Head of caudate nucleus (tissue), 42 donors: Measurements from ENCODE around the gene COL4A4.

Experiments
- DNase-seq, 42 donors: peaks; one replicate each; pipeline versions ENCODE4 v3.0.0 to v3.0.0-alpha.2; 2020 to 2021; ENCODE audit warnings: mixed read lengths in 7 of 42
- intact Hi-C: fragments of 100-400 bp; cut with DNase I; formaldehyde crosslinking; loops from one replicate; pipeline ENCODE4 v1.15.0; 2022

The COL4A4 gene

GRCh38 chr2:226999661-227000060, 164.3 kb downstream of the COL4A4 start:
- no peak for DNase-seq
- intact Hi-C loops, result no loop called here

- DNase-seq, result peak in 24 of 42 donors; percentile 17 to 65 (median 33)
Measured at GRCh38 chr2:226995625-226996041, 168.4 kb downstream of the COL4A4 start.

DNA sequence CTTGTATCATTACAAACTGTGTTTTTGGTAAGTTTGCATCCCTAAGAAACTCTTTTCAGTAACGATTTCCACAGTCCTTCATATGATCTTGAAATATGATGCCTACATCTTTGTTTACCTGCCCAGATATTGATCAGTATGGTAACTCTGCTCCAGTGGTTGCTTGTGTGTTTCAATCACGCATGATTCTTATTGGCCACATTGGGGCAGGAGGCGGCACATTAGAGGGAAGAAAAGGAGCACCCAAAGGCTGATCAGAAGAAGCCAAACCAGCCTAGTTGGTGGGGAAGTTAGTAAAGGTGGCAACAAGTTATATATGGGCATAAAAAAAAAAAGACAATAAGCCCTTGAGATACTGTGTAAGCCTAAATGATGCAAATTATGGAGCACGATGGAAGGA, 169.2 kb downstream of the COL4A4 start:
- intact Hi-C loops, result no loop called here
- DNase-seq, result no peak

More at GRCh38 chr2:226995625-226996041, 168.4 kb downstream of the COL4A4 start:
- intact Hi-C loops, result no loop called here

GRCh38 chr2:226993171-226993570, 170.8 kb downstream of the COL4A4 start:
- no peak for DNase-seq
- intact Hi-C loops, result no loop called here

- intact Hi-C loops, result no loop called here
- DNase-seq, result no peak
Measured at GRCh38 chr2:226991663-226992062, 172.3 kb downstream of the COL4A4 start.

DNA sequence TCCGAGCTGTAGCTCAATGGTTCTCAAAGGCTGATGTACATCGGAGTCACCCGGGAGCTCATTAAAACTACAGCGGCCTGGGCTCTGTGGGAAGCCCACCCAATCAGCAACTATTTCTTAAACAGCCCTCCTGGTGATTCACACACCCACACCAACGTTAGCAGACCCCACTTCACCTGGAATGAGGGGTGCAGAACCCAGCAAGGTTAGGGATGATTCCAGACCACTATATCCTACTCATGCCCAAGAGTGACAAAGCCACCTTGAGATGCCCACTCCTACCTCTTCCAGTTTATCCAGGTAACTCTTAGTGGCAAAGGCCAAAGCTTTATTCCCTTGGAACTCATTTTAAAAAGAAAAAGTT, 178.4 kb downstream of the COL4A4 start:
- intact Hi-C loops, result loop anchor here (5.0 to 10.0 kb wide), 2 partner anchors 1098 to 1311 kb away; no protein-coding TSS in a partner anchor

DNA sequence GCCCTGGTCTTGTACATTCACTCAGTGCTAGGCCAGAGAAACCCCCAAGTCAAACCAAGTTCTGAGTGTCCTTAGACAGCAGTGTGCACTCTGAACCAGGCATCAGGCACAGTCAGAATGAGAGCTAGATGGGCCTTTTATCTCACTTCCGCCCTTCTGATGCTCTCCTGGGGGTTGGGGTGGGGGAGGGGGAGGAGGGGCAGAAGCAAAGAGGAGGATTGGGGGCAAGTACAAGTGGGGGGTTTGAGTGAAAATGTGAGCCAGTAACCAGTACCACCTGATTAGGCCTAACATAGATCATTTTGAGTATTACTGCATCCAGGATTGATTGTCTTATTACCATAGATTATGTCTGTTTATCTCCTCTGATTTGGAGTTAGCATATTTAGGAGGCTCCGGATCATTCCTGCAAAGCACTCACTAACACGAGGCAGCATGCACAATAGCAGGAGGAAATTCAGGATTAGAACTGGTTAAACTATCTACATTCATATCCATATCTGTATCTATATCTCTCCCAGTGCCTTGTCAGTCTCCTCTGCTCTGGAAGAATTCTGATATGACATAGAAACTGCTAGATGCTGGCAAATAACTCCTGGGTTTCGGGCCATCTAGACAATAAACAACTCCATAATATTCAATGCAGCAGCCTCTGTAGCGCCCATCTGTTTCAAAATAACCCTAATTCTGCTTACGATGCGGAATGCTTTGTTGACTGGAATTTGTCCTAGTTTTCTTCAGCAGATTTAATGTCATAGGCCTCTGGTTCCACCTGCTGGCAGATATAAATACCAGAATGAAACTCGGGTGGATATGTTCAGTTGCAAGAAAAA, 179.0 kb downstream of the COL4A4 start:
- DNase-seq, result peak in 33 of 42 donors; percentile 22 to 87 (median 60)
- intact Hi-C loops, result loop anchor here (5.0 to 10.0 kb wide), 3 partner anchors 173 to 1310 kb away; no protein-coding TSS in a partner anchor

More for the DNA sequence above, 178.4 kb downstream of the COL4A4 start:
- no peak for DNase-seq

DNA sequence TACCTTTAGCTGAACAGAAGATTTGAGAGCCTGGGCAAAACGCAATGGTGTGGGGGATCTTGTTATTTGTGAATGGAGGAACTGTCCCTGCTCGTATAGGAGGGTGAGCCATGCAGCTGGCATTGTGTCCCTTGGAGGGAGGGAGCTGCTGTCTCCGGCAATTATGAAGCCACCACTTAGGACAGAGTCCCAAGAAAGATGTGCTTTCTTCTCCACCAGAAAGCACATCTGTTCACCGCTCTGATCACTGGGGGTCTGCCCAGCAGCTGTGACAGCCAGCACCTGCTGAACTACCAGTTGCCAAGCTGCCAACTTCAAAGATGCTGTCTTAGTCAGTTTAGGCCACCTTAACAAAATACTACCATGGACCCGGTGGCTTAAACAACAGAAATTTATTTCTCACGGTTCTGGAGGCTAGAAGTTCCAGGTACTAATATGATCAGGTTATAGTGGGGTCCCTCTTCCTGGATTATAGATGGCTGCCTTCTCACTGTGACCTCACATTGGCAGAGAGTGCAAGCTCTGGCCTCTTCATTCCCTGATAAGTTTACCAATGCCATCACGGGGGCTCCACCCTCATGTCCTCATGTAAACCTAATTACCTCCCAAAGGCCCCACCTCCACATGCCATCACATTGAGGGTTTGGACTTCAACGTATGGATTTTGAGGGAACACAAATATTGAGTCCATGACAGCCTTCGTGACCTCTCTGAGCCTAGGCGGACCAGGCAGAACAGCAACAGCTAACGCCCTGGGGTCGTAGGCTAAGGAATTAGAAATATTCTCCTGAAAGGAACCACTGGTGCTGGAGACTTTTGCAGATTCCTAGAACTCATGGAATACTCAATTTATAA, 179.9 kb downstream of the COL4A4 start:
- intact Hi-C loops, result loop anchor here (5.0 to 10.0 kb wide), 2 partner anchors 172 to 1309 kb away; no protein-coding TSS in a partner anchor
- DNase-seq, result peak in 24 of 42 donors; percentile 12 to 69 (median 40)

- intact Hi-C loops, result loop anchor here (5.0 to 10.0 kb wide), 2 partner anchors 170 to 1307 kb away; no protein-coding TSS in a partner anchor
- DNase-seq, result no peak
Measured at GRCh38 chr2:226981791-226982326, 182.1 kb downstream of the COL4A4 start.

DNA sequence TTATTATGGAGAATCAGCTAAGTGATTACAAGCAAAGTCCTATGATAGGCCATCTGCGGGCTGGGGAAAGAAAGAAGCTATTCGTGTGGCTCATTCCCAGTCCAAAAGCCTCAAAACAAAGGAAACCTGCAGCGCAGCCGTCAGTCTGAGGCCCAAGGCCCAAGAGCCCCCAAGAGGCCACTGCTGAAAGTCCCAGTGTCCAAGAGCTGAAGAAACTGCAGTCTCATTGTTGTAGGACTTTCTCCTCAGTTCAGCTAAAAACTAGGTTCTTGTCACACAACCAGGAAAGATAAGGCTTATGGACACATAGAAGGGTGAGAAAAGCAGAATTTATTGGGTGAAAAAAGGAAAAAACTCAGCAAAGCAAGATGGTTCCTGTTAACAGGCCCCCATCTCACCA, 185.0 kb downstream of the COL4A4 start:
- DNase-seq, result peak in 41 of 42 donors; percentile 9 to 81 (median 59)
- intact Hi-C loops, result no loop called here

DNA sequence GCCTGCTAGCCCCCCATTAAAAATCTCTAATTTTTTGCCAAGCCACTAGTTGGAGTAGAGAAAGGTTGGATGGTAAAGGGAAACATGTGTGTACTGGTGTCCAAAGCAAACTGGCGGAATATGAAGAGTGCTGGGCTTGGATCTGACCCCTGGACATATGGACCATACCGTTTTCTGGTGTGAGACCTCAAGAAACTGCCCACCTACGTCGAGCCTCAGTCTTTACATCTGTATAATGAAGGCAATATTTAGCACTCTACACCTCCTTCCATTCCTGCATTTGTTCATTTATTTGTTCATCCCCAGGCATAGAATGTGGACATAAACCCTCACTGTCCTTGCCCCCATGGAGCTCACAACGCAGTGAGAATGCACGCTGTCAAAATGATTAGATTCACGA, 185.7 kb downstream of the COL4A4 start:
- no peak for DNase-seq
- intact Hi-C loops, result no loop called here

GRCh38 chr2:226977775-226978190, 186.2 kb downstream of the COL4A4 start:
- intact Hi-C loops, result no loop called here
- no peak for DNase-seq

DNA sequence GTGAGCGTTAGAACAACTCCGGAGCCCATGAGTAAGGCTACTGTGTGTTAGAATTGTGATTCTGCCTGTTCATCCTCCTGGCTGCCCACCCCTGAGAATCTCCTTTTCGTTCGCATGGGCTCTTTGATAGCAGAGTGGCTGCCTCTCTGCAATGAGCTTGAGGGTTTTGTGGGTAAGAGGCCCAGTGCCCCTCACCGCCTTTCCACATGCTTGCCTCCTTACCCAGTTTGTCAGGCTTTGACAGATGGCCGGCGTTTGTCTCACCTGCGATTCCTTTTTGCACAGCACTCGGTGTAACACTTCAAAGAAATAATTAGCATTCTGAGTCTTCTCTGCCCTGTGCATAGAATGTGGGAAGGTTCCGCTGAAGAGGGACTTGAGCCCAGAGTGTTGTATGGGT, 190.2 kb downstream of the COL4A4 start:
- no peak for DNase-seq
- intact Hi-C loops, result no loop called here

- intact Hi-C loops, result no loop called here
- DNase-seq, result no peak
Measured at GRCh38 chr2:226971770-226972169, 192.2 kb downstream of the COL4A4 start.

- DNase-seq, result no peak
- intact Hi-C loops, result no loop called here
Measured at GRCh38 chr2:226971084-226971483, 192.9 kb downstream of the COL4A4 start.

DNA sequence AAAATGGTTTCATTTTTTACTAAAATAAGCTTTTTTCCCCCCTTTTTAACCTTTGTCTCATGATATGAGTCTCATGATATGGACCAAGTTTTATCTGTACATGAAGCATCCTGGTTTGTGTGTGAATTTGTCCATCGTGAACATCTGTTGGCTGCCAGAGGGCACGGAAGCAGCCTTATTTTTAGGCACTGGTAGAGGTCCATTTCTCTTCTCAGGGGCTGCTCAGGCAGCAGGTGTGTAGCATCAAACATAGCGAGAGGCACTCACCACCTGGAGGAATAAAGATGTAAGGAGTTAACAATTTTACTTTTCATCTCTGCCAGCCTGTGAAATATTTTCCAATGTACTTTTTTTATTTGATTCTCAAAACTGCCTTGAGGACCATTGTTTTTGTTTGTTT, 193.6 kb downstream of the COL4A4 start:
- no peak for DNase-seq

GRCh38 chr2:226969417-226970080, 194.5 kb downstream of the COL4A4 start:
- intact Hi-C loops, result no loop called here
- no peak for DNase-seq

More for the DNA sequence above, 193.6 kb downstream of the COL4A4 start:
- intact Hi-C loops, result no loop called here

DNA sequence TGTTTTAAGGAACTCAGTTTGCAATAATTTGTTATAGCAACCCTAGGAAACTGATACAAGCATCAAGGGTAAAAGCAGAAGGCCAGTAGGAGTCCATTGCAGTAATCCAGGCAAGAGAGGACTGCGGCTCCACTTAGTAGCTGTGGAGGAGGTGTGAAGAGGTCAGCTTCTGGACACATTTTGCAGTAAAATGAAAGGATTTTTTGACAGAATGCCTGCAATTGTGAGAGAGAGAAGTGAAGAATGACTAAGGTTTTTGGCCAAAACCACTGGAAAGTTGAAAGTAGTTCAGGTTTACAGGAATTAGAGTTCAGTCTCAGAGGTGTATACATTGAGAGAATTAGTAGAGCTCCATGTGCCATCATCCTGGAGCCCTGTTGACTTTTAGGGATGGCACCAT, 198.6 kb downstream of the COL4A4 start:
- intact Hi-C loops, result no loop called here
- no peak for DNase-seq

DNA sequence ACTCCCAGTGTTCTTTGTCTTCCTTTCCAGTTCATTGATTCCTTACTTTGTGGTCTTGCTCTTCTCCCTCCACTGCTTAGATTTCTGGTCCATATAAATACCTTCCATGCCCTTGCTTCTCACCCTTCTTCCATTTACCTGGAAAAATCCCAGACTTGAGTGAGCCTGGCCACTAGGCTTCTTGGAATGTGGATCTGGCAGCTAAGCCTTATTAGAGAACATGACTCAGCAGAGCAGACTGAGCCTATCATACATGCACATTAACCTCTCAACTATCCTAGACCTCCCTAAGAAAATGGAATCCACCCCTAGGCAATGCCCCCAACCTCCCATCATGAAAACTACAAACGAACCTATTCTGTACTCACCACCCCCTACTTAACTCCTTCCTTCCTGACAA, 200.5 kb downstream of the COL4A4 start:
- intact Hi-C loops, result no loop called here

More for the DNA sequence above, 200.5 kb downstream of the COL4A4 start:
- DNase-seq, result no peak
